PC-9 (cell line): ENCODE results near the gene PTGR1. TPM values are rescaled to one million over a fixed set of nuclear protein-coding genes. Genes with fewer than 3 reads are reported as not detected.

ENCODE experiments used
- BruUV-seq: library from RNA; stranded (reverse); fragments of 400-500 nt; replicated peaks from 2 replicates; lab custom pipeline; 2021; lab: Mats Ljungman, UMichigan
- CTCF ChIA-PET: fragments of 300-600 bp; sonication (Branson Sonifier 250); formaldehyde crosslinking; loops from one replicate; lab custom pipeline; 2022; ENCODE audit warnings: antibody characterized with exemption; lab: Charles Lee
- POLR2A ChIA-PET: fragments of 300-600 bp; sonication (Branson Sonifier 250); formaldehyde crosslinking; loops from one replicate; lab custom pipeline; 2022; ENCODE audit warnings: antibody characterized with exemption; ENCODE audit not compliant: unreplicated experiment; lab: Charles Lee
- DNase-seq, 2 experiments: peaks; one replicate each; pipeline versions ENCODE4 v3.0.0 to v3.0.0-alpha.2; 2015 to 2022; ENCODE audit warnings: mixed read lengths in 1 of 2
- H2AFZ ChIP-seq: fragments of 200-600 bp; sonication (generic); 2 replicates; pipeline ENCODE4 v1.8.1; 2017; ENCODE audit warnings: antibody characterized with exemption
- H3F3A ChIP-seq: fragments of 200-600 bp; sonication (generic); 2 replicates; pipeline ENCODE4 v1.8.1; 2017; ENCODE audit warnings: antibody characterized with exemption, mild to moderate bottlenecking, low read depth; ENCODE audit not compliant: insufficient read depth
- H3K27ac ChIP-seq: fragments of 200-600 bp; sonication (generic); 2 replicates; pipeline ENCODE4 v1.6.1; 2016; ENCODE audit warnings: mixed run types
- H3K27me3 ChIP-seq: fragments of 200-600 bp; sonication (generic); 2 replicates; pipeline ENCODE4 v1.6.1; 2016; ENCODE audit warnings: low read depth, mixed run types; ENCODE audit not compliant: insufficient read depth
- H3K36me3 ChIP-seq: fragments of 200-600 bp; sonication (generic); 2 replicates; pipeline ENCODE4 v1.6.1; 2016; ENCODE audit warnings: low read depth, mixed run types
- H3K4me1 ChIP-seq: fragments of 200-600 bp; sonication (generic); replicated peaks from 2 replicates; pipeline ENCODE4 v1.6.1; 2016; ENCODE audit warnings: mixed run types; ENCODE audit not compliant: insufficient read depth
- H3K4me2 ChIP-seq: fragments of 200-600 bp; sonication (generic); 2 replicates; pipeline ENCODE4 v1.6.1; 2017; ENCODE audit warnings: mixed run types
- H3K4me3 ChIP-seq: fragments of 200-600 bp; sonication (generic); 2 replicates; pipeline ENCODE4 v1.6.1; 2016; ENCODE audit warnings: mixed run types
- H3K79me2 ChIP-seq: fragments of 200-600 bp; sonication (generic); 2 replicates; pipeline ENCODE4 v1.6.1; 2017; ENCODE audit warnings: low read depth, mixed run types
- H3K9me2 ChIP-seq: fragments of 200-600 bp; sonication (generic); 2 replicates; pipeline ENCODE4 v1.8.1; 2017; ENCODE audit warnings: mild to moderate bottlenecking; ENCODE audit not compliant: insufficient read depth
- H3K9me3 ChIP-seq: fragments of 200-600 bp; sonication (generic); 2 replicates; pipeline ENCODE4 v1.8.1; 2016; ENCODE audit warnings: low read depth; ENCODE audit not compliant: insufficient read depth
- H4K20me1 ChIP-seq: fragments of 200-600 bp; sonication (generic); 2 replicates; pipeline ENCODE4 v1.8.1; 2017; ENCODE audit not compliant: insufficient read depth
- CTCF ChIP-seq: fragments of 200-600 bp; sonication (generic); conservative IDR thresholded peaks from 2 replicates; pipeline ENCODE4 v1.6.1; 2017; ENCODE audit warnings: mixed run types, antibody characterized with exemption, mild to moderate bottlenecking, moderate library complexity
- EZH2 ChIP-seq: fragments of 200-600 bp; sonication (generic); IDR thresholded peaks from 2 replicates; pipeline ENCODE4 v1.8.0; 2017; ENCODE audit warnings: antibody characterized with exemption, low read depth
- intact Hi-C: fragments of 100-400 bp; cut with micrococcal nuclease; formaldehyde crosslinking; loops from one replicate; pipeline ENCODE4 v1.10.0; 2022; ENCODE audit not compliant: unreplicated experiment
- total RNA-seq: library from RNA; stranded (reverse); gene quantifications from 2 replicates; pipeline ENCODE4 v1.2.3, GENCODE V29; 2021

Gene PTGR1
- total RNA-seq, 1 experiment from 2014 or later: 635 TPM

GRCh38 chr9:111514967-111515366 lies 84.5 kb downstream of the PTGR1 start:
- H3K4me1 ChIP-seq: no peaks in the 10 kb centered on the region
- no peaks in the 10 kb centered on the region for H3K9me2 ChIP-seq
- peaks cover 3% of the 10 kb centered on the region; the same call in 1 of the 2 replicates for H3K9me3 ChIP-seq
- DNase-seq: no peak
- CTCF ChIA-PET: no interaction called here
- H3K27ac ChIP-seq: no peak overlapping the region
- H3K36me3 ChIP-seq: no peaks in the 10 kb centered on the region
- no peak overlapping the region for H3K4me2 ChIP-seq
- H3K27me3 ChIP-seq: no peaks in the 10 kb centered on the region
- no peaks in the 10 kb centered on the region for H4K20me1 ChIP-seq
- H3K79me2 ChIP-seq: no peaks in the 10 kb centered on the region
- intact Hi-C loops: no loop called here
- POLR2A ChIA-PET: no interaction called here
- H2AFZ ChIP-seq: no peak overlapping the region
- no TSS peak for BruUV-seq
- TF ChIP-seq CTCF: no peak
- TF ChIP-seq EZH2: no peak
- no peaks in the 10 kb centered on the region for H3F3A ChIP-seq
- H3K4me3 ChIP-seq: no peak overlapping the region

Other genes with a start within 250 kb of the PTGR1 start
- 79.3 and 123 TPM in 2 replicates for gene ECPAS, start 115.3 kb downstream of the PTGR1 start, total RNA-seq
- gene ZNF483, start 74.5 kb downstream of the PTGR1 start, total RNA-seq: 7.0 and 7.3 TPM in 2 replicates
- gene DNAJC25, start 31.7 kb upstream of the PTGR1 start, total RNA-seq: 7.3 and 7.9 TPM in 2 replicates
- 70.8 and 76.9 TPM in 2 replicates for gene GNG10, start 62.0 kb upstream of the PTGR1 start, total RNA-seq
- gene SHOC1, start 195.3 kb upstream of the PTGR1 start, total RNA-seq: 0.20 TPM in 1 of 2 replicates, not detected in the other